Glomerular visceral epithelial cell (primary cell): ENCODE data around the gene FAM219A.

Source experiments
- DNase-seq: peaks from one replicate; pipeline ENCODE4 v3.0.0-alpha.2; 2016; ENCODE audit errors: extremely low spot score

Gene FAM219A

GRCh38 chr9:34400686-34401602, 57.4 kb downstream of the FAM219A start:
- no peak for DNase-seq

DNA sequence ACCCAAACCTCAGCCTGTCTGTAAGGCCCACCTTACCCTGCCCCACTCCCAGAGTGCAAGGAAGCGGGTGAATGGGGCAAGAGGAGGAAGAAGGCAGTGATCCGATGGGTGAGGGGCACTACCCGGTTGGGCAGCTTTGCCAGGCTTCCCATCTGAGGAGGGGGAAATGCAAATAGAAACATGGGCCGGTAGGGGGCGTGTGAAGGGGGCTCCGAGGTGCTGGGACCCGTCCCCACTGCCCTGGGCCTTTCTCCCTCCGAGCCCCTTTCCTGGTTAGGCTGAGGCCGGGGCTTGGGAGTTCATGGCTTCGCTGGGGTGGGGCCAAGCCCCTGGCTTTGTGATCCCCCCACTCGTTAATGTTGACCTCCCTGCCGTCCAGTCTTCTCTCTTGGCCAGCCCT, 58.1 kb downstream of the FAM219A start:
- DNase-seq = no peak

- no peak for DNase-seq
Measured at GRCh38 chr9:34399729-34400128, 58.6 kb downstream of the FAM219A start.

DNA sequence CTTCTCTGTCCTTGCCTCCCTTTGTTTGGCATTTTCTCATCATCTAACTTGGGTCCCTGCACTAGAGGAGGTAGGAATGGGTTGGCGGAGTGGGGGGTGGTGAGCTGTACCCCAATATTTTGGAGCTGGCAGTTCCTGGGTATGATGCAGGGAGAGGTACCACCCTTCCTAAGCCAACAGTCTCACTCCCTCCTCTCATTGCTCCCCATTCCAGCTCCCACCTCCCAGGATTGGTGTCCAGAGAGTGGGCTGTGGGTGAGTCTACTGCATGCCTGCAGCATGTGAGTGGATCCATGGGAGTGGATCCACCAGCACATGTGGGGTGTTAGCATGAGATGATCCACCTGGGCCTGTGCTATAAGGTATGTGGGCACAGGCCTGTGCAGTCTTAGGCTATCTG, 59.5 kb downstream of the FAM219A start:
- DNase-seq = no peak

DNA sequence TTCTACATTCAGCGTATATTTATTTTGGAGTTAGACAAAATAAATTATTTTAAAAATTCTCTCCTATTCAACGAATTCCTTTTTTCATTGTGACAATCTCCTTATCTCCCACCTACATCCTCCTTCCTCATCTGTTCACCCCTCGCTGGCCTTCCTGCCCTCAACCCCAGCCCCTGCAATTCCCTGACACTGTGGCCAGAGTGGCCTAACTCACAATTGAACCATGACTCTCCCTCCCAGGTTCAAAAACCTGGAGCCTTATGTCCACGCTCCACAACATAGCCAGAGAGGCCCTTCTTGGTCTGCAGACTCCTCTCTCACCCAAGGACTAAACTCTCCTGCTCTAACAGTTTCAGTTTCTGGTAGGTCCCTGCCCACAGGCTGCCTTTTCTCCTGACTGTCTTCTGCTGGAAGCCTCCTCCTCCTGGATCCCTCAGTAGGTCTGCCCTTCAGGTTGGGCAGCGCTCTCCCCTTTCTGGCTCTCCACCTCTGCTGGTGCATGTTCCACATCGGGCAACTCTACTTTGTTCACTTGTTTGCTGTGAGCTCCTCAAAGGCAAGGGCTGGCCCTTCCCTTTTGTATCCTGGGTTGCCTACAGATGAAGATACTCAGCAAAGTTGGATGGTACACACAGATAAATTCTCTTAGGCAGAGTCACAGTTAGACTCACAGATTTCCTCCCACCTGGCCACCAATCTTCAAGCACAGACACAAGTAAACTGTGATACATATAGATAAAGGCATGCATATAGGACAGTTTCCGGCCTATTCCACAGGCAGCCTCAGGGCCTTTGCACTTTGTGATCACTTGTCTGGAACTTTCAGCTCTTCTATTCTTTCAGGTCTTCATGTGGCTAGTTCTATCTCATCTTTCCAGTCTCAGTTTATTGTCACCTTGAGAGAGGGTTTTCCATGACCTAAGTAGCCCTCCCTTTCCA, 61.8 kb downstream of the FAM219A start:
- DNase-seq = no peak

- DNase-seq = no peak
Measured at GRCh38 chr9:34392511-34392910, 65.9 kb downstream of the FAM219A start.

- DNase-seq = no peak
Measured at GRCh38 chr9:34387239-34387638, 71.1 kb downstream of the FAM219A start.

DNA sequence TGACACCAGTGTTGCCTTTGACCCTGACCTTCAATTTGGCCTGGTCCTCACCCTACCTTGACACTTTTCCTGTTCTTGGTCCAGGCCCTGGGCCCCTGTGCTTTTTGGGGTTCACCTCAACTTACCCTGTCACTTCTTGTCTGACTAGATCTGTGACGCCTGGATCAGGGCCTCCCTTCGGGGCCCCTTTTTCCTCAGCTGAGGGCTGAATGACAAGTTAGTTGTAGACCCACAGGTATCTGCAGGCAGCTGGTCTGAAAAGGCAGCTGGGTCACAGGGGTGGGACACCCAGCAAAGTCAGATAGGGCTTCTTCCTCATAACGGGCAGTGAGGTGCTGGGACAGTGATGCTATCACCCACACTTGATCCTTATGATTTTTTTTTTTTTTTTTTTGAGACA, 71.7 kb downstream of the FAM219A start:
- no peak for DNase-seq

DNA sequence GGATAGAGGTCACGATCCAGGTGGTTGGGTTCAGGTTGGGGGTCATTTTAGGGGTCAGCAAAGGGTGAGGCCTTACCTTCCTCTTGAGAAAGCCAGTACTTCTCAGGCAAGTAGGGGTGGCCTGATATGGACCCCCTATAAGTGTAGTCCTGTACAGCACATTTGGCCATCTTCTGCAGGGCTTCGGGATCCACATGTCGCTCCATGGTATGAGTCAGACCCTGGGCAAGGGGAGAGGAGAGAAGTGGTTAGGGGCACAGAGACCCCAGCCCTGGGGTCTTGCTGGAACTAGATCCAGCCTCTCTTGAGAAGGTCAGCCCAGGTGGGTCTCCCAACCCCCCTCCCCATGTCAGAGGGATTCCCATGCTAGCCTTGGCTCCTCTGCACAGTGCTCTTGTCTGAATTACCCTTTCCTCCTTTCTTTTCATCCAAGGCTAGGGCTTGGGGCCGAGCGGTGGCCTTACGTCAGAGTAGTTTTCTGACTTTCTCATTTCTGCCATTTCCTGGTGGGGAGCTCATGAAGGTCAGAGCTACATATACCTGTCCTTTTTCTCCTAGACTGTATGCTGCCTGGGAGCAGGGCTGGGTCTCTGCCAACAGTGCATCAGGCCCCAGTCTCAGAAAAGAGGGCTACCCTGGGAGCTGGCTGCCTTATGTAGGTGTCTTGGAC, 72.7 kb downstream of the FAM219A start:
- DNase-seq = no peak

DNA sequence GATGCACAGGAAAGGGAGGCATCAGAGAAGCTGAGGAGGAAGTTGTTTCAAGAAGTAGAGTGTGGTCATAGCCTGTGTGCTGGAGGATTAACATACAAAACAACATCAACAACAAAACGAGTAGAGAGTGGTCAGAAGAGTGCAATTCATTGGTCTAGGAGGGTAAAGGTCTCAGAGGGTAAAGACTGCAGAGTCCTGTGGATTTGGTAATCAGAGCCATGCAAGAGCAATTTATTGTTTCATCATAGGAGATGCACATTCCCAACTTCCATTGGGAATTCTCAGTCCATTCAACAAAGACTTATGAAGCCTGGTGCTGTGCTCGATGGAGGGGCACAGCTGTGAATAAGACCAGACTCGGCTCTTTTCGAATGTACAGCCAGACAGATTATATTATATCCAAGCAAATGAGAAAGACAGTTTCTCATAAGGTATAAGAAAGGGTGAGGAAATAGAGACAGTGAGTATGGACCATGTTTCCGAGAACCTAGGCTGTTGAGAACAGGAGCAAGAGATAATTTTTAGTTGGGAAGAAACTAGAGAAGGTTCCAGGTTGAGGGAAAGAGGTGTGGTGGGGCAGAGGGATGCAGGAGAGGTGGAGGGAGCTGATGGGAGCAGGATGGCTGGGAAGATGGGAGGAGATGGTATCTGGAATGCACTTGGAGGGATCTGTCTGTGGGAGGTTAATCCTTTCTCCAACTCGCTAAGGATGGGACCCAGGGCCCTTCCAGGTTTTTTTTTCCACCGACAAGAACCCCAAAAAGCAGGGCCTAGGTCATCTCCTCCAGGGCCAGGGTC, 73.8 kb downstream of the FAM219A start:
- DNase-seq = no peak

- DNase-seq = no peak
Measured at GRCh38 chr9:34383904-34384303, 74.5 kb downstream of the FAM219A start.

DNA sequence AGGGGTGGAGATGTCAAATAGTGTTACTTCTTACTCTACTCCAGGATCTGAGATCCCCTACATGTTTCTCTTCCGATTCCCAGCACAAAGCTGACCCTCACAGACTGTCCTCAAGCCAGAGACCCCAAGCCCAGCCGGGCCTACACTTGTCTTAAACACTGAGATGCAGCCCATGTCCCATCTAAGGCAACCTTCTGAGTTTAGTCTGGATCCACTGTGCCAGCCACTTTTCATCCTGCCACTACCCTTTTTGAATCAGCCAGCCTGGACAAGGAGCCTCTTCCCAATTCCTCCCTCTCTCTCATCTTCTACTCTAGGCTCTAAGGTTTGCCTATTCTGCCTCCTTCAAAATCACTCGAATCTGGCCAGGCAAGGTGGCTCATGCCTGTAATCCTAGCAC, 75.5 kb downstream of the FAM219A start:
- DNase-seq = no peak

DNA sequence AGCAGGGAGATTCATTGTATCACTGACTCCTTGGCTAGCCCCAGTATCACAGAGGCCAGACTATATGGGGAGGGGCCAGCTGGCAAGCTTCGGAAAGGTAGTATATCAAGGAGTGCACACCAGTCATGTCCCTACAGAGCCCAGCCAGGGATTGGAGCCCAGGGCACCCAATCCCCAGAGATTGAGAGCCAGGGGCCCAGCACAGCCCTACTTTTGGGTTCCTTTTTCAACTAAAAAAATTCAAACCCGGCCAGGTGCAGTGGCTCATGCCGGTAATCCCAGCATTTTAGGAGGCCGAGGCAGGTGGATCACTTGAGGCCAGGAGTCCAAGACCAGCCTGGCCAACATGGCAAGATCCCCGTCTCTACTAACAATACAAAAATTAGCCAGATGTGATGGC, 76.3 kb downstream of the FAM219A start:
- no peak for DNase-seq

GRCh38 chr9:34381323-34381722, 77.0 kb downstream of the FAM219A start:
- no peak for DNase-seq

- DNase-seq = peak; percentile 67
Measured at GRCh38 chr9:34380511-34381315, 77.7 kb downstream of the FAM219A start.

DNA sequence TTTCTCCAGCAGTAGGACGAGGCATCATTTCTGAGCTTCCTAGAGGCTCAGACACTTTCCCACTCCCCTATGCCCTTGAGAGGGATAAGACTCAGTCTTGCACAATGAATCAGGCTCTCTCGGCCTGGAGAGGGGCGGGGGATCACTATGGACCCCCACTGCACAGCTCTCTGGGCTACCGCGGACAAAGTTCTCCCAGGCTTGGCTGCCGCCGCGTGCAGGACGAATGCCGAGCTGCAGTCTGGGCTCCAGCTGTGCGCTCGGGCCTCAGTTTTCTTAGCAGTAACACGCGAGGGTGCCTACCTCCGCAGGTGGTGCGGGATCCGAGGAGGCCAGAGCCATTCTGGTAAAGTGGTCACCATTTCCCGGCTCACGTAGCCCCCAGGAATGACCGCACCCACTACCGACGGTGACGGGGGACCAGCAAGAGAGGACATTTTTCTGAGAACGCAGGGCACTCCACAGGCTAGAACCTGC, 78.3 kb downstream of the FAM219A start:
- DNase-seq = no peak

- peak; percentile 77 for DNase-seq
Measured at GRCh38 chr9:34379334-34380033, 78.9 kb downstream of the FAM219A start.

- DNase-seq = no peak
Measured at GRCh38 chr9:34378376-34379060, 79.9 kb downstream of the FAM219A start.

DNA sequence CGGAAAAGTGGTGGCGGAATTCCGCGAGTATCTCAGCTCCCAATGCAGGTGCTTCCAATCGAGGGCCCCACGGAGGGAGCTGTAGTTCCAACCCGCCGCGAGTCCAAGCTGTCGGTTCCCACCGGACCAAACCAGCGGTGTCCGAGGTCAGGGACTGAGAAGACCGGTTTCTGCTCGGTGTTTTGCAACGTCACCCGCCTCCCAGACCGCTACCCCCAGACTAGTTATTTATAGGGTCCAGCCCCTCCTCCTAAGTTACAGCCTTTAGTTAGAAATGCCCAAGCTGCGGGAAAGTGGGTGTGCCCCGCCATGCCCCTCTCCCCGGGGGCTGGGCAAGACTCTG, 81.0 kb downstream of the FAM219A start:
- DNase-seq = no peak
